Common myeloid progenitor, CD34-positive (primary cell): ENCODE results near the gene SLC25A45.

Experiments used
- CTCF ChIA-PET: fragments of 350-600 bp; sonication (Branson Sonifier 250); formaldehyde crosslinking; loops from one replicate; lab custom pipeline; 2021; ENCODE audit warnings: antibody characterized with exemption; lab: Charles Lee
- POLR2A ChIA-PET: fragments of 350-600 bp; sonication (Branson Sonifier 250); formaldehyde crosslinking; loops from one replicate; lab custom pipeline; 2021; ENCODE audit warnings: antibody characterized with exemption; lab: Charles Lee
- DNase-seq, 3 donors: peaks; one replicate each; pipeline versions ENCODE4 v3.0.0 to v3.0.0-alpha.2; 2013
- H3K27ac ChIP-seq, 2 experiments: 1 replicate in 1 of 2; 2 replicates in 1 of 2; pipeline ENCODE4 v1.7.0; 2013; ENCODE audit warnings: inconsistent platforms in 2 of 2, low read length in 2 of 2, mild to moderate bottlenecking in 2 of 2, low read depth in 1 of 2, moderate library complexity in 1 of 2; ENCODE audit not compliant: severe bottlenecking in 2 of 2, insufficient read depth in 1 of 2, poor library complexity in 1 of 2
- H3K27me3 ChIP-seq, 5 experiments: replicated peaks in 2 of 5; 1 replicate in 3 of 5; 2 replicates in 2 of 5; pipeline versions ENCODE4 v1.6.1 to v1.7.0; 2013; ENCODE audit warnings: low read length in 4 of 5, mild to moderate bottlenecking in 2 of 5, moderate library complexity in 2 of 5, inconsistent platforms in 1 of 5; ENCODE audit not compliant: insufficient read depth in 5 of 5, control insufficient read depth in 4 of 5
- H3K36me3 ChIP-seq, 4 experiments: 1 replicate in 2 of 4; 2 replicates in 2 of 4; pipeline versions ENCODE4 v1.6.1 to v1.7.0; 2013; ENCODE audit warnings: low read length in 3 of 4, control low read depth in 1 of 4, mild to moderate bottlenecking in 1 of 4; ENCODE audit not compliant: control insufficient read depth in 4 of 4, insufficient read depth in 4 of 4
- H3K4me1 ChIP-seq, 4 experiments: 1 replicate in 3 of 4; 2 replicates in 1 of 4; pipeline versions ENCODE4 v1.6.1 to v1.7.1; 2013; ENCODE audit warnings: low read length in 3 of 4, mild to moderate bottlenecking in 3 of 4, control low read depth in 1 of 4, inconsistent platforms in 1 of 4, moderate library complexity in 1 of 4; ENCODE audit not compliant: control insufficient read depth in 4 of 4, insufficient read depth in 4 of 4; ENCODE audit errors: control extremely low read depth in 1 of 4
- H3K4me3 ChIP-seq, 7 experiments: 1 replicate in 4 of 7; 2 replicates in 3 of 7; pipeline versions ENCODE4 v1.5.1 to v1.7.0; 2013; ENCODE audit warnings: mild to moderate bottlenecking in 7 of 7, low read length in 6 of 7, moderate library complexity in 6 of 7, inconsistent platforms in 2 of 7, low read depth in 2 of 7, control low read depth in 1 of 7; ENCODE audit not compliant: insufficient read depth in 4 of 7, control insufficient read depth in 1 of 7; ENCODE audit errors: extremely low read depth in 1 of 7
- H3K9me3 ChIP-seq, 5 experiments: 1 replicate in 4 of 5; 2 replicates in 1 of 5; pipeline versions ENCODE4 v1.6.1 to v1.7.1; 2013; ENCODE audit warnings: low read length in 4 of 5, mild to moderate bottlenecking in 2 of 5, inconsistent platforms in 1 of 5, low read depth in 1 of 5, moderate library complexity in 1 of 5; ENCODE audit not compliant: control insufficient read depth in 4 of 5, insufficient read depth in 2 of 5; ENCODE audit errors: control extremely low read depth in 1 of 5
- WGBS: methylation state at CpG from one replicate; pipeline ENCODE4 v1.1.5; 2013; ENCODE audit not compliant: insufficient coverage; 5-methylcytosine and 5-hydroxymethylcytosine counted together

SLC25A45 gene

GRCh38 chr11:65329478-65329877 lies 53.0 kb downstream of the SLC25A45 start:
- Histone ChIP-seq H3K36me3 (no peaks in the 10 kb centered on the region), H3K4me1 (peaks cover 3 to 11% (median 10%) of the 10 kb centered on the region in 4 experiments), H3K27me3 (no peaks in the 10 kb centered on the region), H3K4me3 (peak overlapping the region in 5 of 7 experiments; percentile 2 to 54 (median 35)), H3K9me3 (no peaks in the 10 kb centered on the region), H3K27ac (peak overlapping the region in 1 of 2 experiments; percentile 46)
- DNase-seq: peak in 1 of 3 donors; percentile 57
- CTCF ChIA-PET: interaction anchor here (0.6 to 17.7 kb wide), 19 partner anchors 10 to 181 kb away, joined by 3 to 284 read pairs (median 5); partner anchors contain the start of genes CDC42EP2 and TIGD3
- POLR2A ChIA-PET: interaction anchor here (0.5 to 1.4 kb wide), 4 partner anchors 55 to 178 kb away, joined by 3 to 6 read pairs (median 4); partner anchors contain the start of gene NEAT1
- WGBS: 10% methylated on average over 2 of the region's 2 CpGs

DNA sequence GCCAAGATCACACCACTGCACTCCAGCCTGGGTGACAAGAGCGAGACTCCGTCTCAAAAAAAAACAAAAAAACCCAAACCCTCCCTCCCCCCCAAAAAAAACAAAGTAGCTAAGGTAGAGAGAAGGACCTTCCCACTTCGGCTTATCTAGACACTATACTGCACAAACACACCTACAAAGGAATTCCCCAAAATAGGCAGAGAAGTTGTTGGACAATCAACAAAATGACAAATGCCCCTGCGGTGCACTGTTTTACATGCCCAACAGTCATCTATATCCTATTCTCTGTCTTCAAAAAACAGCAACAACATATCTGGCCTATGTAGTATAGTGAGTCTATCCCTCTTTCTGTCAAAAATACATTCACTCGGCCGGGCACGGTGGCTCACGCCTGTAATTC lies 55.4 kb downstream of the SLC25A45 start:
- Histone ChIP-seq H3K27me3 (no peaks in the 10 kb centered on the region), H3K9me3 (no peaks in the 10 kb centered on the region), H3K4me1 (peaks cover 3 to 8% (median 7%) of the 10 kb centered on the region in 4 experiments), H3K27ac (no peak overlapping the region), H3K36me3 (peaks cover 0 to 2% (median under 1%) of the 10 kb centered on the region in 4 experiments), H3K4me3 (no peak overlapping the region)
- WGBS: 100% methylated on average over 3 of the region's 8 CpGs
- ChIA-PET POLR2A (no interaction called here), CTCF (interaction anchor here (1.1 to 17.7 kb wide), 3 partner anchors 11 to 54 kb away, joined by 3 to 284 read pairs (median 153); partner anchors contain the start of gene CDC42EP2)
- no peak for DNase-seq

DNA sequence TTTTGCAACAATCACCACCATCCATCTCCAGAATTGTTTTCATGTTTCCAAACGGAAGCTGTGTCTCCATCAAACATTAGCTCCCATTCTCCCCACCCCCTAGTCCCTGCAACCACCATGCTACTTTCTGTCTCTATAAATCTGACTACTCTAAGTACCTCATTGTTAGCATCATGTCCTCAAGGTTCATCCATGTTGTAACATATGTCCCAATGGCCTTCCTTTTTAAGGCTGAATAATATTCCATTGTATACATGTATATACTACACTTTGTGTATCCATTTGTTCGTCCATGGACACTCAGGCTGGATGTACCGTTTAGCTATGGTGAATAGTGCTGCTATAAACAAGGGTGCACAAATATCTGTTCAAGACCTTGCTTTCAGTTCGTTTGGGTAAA lies 57.0 kb downstream of the SLC25A45 start:
- ChIA-PET CTCF (interaction anchor here (12.0 to 17.7 kb wide), 2 partner anchors 12 to 53 kb away, joined by 153 to 284 read pairs; partner anchors contain the start of gene CDC42EP2), POLR2A (no interaction called here)
- H3K27ac ChIP-seq: no peak overlapping the region
- H3K4me1 ChIP-seq: peaks cover 3 to 8% (median 7%) of the 10 kb centered on the region in 4 experiments
- H3K36me3 ChIP-seq: peaks cover 0 to 10% (median 4%) of the 10 kb centered on the region in 4 experiments
- no peak for DNase-seq
- H3K9me3 ChIP-seq: no peaks in the 10 kb centered on the region
- H3K27me3 ChIP-seq: no peaks in the 10 kb centered on the region
- WGBS: 92% methylated on average over 1 of the region's 4 CpGs
- H3K4me3 ChIP-seq: no peak overlapping the region
